Activated gamma-delta T cell treated with Interleukin-2 at 50 U/mL for 16 hours (primary cell): ENCODE results near the gene SLC41A2.

ENCODE experiments used
- DNase-seq: peaks from one replicate; pipeline ENCODE4 v3.0.0-alpha.2; 2020

The SLC41A2 gene

DNA sequence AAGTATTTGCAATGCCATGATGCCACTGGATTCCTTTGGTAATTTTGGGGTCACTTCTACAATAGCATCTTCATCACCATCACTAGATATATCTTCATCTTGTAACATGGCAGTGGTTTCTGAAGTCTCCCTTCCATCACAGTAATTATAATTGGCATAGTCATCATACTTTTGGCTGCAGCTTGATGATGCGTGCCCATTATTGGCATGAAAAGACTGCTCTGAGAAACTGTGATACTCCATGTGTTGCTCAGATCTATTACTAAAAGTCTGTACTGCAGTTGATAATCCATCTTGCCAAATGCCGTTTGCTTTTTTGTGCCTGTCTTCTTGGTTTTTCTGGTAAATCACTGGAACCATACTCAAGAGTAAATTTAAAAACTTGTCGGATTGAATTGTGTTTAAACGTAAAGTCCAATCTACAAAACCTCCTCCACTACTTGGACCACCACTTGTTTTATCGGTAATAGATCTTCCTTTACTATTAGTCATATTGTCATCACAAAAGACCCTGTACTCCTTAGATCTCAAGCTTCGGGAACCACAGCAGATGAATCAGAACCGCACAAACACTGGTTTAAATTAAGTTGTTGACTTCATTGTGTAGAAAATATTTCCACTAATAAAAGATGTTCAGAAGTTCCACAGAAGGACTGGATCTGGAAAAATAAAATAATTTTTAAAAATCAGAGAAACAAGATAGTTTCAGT, 29.9 kb downstream of the SLC41A2 start:
- no peak for DNase-seq

DNA sequence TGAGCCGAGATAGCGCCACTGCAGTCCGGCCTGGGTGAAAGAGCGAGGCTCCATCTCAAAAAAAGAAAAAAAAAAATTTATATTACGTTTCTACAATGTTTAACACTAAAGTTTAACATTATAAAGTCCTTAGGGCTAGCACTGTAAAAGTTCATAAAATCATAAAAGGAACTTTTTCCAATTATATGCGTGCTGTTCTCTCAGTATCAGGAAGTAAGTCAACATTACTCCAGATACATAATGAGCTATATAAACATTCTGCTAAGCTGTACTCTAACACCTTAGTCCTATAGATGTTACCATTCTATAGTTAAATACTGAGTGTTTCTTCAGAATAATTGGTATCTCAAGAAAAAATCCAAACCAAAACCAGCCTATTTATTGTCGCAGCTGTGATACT, 32.6 kb downstream of the SLC41A2 start:
- DNase-seq, result no peak

- no peak for DNase-seq
These were observed 36.8 kb downstream of the SLC41A2 start for GRCh38 chr12:104921340-104921739.

DNA sequence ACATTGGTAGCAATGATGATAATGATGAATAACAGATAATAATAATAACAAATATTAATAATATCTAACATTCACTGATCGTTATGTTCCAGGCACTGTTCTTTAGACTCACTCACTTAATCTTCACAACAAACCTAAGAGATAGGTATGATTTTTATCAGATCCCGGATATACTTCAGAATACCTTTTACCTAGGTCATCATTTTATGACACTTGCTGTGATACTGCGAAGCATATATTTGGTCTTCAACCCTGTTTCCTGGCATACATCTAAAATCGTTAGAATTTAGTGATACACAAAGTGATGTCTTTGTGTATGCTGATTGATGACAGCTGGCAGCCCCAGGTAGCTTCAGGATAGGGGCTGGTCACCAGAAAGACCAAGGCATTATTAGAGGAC, 46.1 kb downstream of the SLC41A2 start:
- no peak for DNase-seq

GRCh38 chr12:104910196-104910840, 47.8 kb downstream of the SLC41A2 start:
- DNase-seq, result no peak

DNA sequence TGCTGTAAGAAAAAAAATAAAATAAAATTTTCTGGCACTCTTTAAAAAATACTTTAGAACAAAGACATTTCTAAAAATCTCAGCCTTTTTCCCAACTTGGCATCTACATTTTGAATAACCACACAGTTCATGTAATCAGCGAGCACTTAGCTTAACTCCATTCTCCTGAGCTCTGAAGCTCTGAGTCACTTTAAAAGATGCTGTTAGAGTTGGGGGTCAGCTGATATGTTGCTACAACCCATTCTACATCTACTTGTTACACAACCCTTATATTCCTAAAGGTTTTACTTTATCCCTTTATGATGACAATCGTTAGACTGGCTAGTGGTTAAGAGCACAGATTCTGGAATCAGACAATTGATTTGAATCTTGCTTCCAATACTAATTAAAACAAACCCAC, 48.3 kb downstream of the SLC41A2 start:
- no peak for DNase-seq
